GM23248 (cell line): ENCODE measurements around the gene RRP9. TPM values are rescaled to one million over a fixed set of nuclear protein-coding genes. Genes with fewer than 3 reads are reported as not detected.
A peak's percentile ranks its signal among the peaks of the same experiment; 100 is the strongest.

ENCODE experiments used
- DNase-seq: peaks from one replicate; pipeline ENCODE4 v3.0.0-alpha.2; 2015
- H2AFZ ChIP-seq: fragments of 200-600 bp; sonication (generic); 2 replicates; pipeline ENCODE4 v1.6.1; 2016; ENCODE audit warnings: antibody characterized with exemption
- H3F3A ChIP-seq: fragments of 200-600 bp; sonication (generic); 2 replicates; pipeline ENCODE4 v1.6.1; 2016; ENCODE audit warnings: mild to moderate bottlenecking, antibody characterized with exemption, mixed run types; ENCODE audit not compliant: insufficient read depth
- H3K27ac ChIP-seq: fragments of 200-600 bp; sonication (generic); 2 replicates; pipeline ENCODE4 v1.5.1; 2016; ENCODE audit warnings: mild to moderate bottlenecking
- H3K27me3 ChIP-seq: fragments of 200-600 bp; sonication (generic); replicated peaks from 2 replicates; pipeline ENCODE4 v1.6.1; 2016; ENCODE audit warnings: mild to moderate bottlenecking; ENCODE audit not compliant: insufficient read depth
- H3K36me3 ChIP-seq: fragments of 200-600 bp; sonication (generic); 2 replicates; pipeline ENCODE4 v1.6.1; 2016; ENCODE audit warnings: low read depth, mild to moderate bottlenecking
- H3K4me1 ChIP-seq: fragments of 200-600 bp; sonication (generic); 2 replicates; pipeline ENCODE4 v1.6.1; 2016; ENCODE audit warnings: mild to moderate bottlenecking; ENCODE audit not compliant: insufficient read depth
- H3K4me2 ChIP-seq: fragments of 200-600 bp; sonication (generic); one replicate; pipeline ENCODE4 v1.6.1; 2016; ENCODE audit warnings: mild to moderate bottlenecking; ENCODE audit not compliant: unreplicated experiment
- H3K4me3 ChIP-seq: fragments of 200-600 bp; sonication (generic); 2 replicates; pipeline ENCODE4 v1.5.1; 2016; ENCODE audit warnings: mild to moderate bottlenecking
- H3K79me2 ChIP-seq: fragments of 200-600 bp; sonication (generic); 2 replicates; pipeline ENCODE4 v1.6.1; 2016; ENCODE audit warnings: mild to moderate bottlenecking; ENCODE audit not compliant: insufficient read depth
- H3K9ac ChIP-seq: fragments of 200-600 bp; sonication (generic); 2 replicates; pipeline ENCODE4 v1.6.1; 2016; ENCODE audit warnings: mild to moderate bottlenecking
- H3K9me2 ChIP-seq: fragments of 200-600 bp; sonication (generic); 2 replicates; pipeline ENCODE4 v1.6.1; 2016; ENCODE audit warnings: mixed run types, mild to moderate bottlenecking, moderate library complexity; ENCODE audit not compliant: insufficient read depth
- H3K9me3 ChIP-seq: fragments of 200-600 bp; sonication (generic); one replicate; pipeline ENCODE4 v1.6.1; 2017; ENCODE audit warnings: low read depth
- H4K20me1 ChIP-seq: fragments of 200-600 bp; sonication (generic); 2 replicates; pipeline ENCODE4 v1.6.0; 2016; ENCODE audit not compliant: insufficient read depth
- EZH2 ChIP-seq: fragments of 200-600 bp; sonication (generic); IDR thresholded peaks from 2 replicates; pipeline ENCODE4 v1.6.1; 2018; ENCODE audit warnings: antibody characterized with exemption, mild to moderate bottlenecking; ENCODE audit not compliant: insufficient read depth, poor library complexity, severe bottlenecking
- EZH2phosphoT487 ChIP-seq: fragments of 200-600 bp; sonication (generic); IDR thresholded peaks from 2 replicates; pipeline ENCODE4 v1.6.1; 2018; ENCODE audit warnings: antibody characterized with exemption, moderate library complexity, mild to moderate bottlenecking, low read depth; ENCODE audit not compliant: insufficient read depth
- WGBS, 2 experiments: methylation state at CpG; one replicate each; pipeline ENCODE4 v1.1.6; 2015 to 2017; ENCODE audit warnings: low lambda C conversion rate in 2 of 2, low coverage in 1 of 2; ENCODE audit errors: missing lambda C conversion rate in 2 of 2; 5-methylcytosine and 5-hydroxymethylcytosine counted together
- in situ Hi-C: fragments of 300-500 bp; cut with MboI; formaldehyde crosslinking; loops from 2 replicates; pipeline ENCODE4 v1.15.0; 2020
- polyA plus RNA-seq: library from polyadenylated mRNA; unstranded; fragments of >200 nt; fragmentation: Nextera tagmentation; extraction: Ambion mirVana; gene quantifications from 2 replicates; pipeline ENCODE4 v1.2.1, GENCODE V29; 2016
- total RNA-seq: library from RNA; depleted of rRNA; stranded (reverse); fragments of >200 nt; shearing (Covaris generic); gene quantifications from 2 replicates; pipeline ENCODE4 v1.2.3, GENCODE V29; 2014

RRP9 gene
- total and polyA plus RNA-seq, 2 experiments from 2014 or later, result 27.5 to 28.4 TPM

- no peaks in the 10 kb centered on the region for H4K20me1 ChIP-seq
- WGBS, 2 experiments, result 88 to 92% methylated on average over 6 of the region's 6 CpGs
- no peaks in the 10 kb centered on the region for H3K9me3 ChIP-seq
- peaks cover 7% of the 10 kb centered on the region for H3K4me1 ChIP-seq
- no peak for DNase-seq
- H3F3A ChIP-seq, result peaks cover 8% of the 10 kb centered on the region
- H3K4me2 ChIP-seq, result no peak overlapping the region
- no peak overlapping the region for H3K27ac ChIP-seq
- H3K79me2 ChIP-seq, result peaks cover 45% of the 10 kb centered on the region
- H3K9me2 ChIP-seq, result no peaks in the 10 kb centered on the region
- no peak for TF ChIP-seq EZH2
- TF ChIP-seq EZH2phosphoT487, result no peak
- no peak overlapping the region for H3K9ac ChIP-seq
- H3K27me3 ChIP-seq, result no peaks in the 10 kb centered on the region
- H2AFZ ChIP-seq, result no peak overlapping the region
- H3K36me3 ChIP-seq, result no peaks in the 10 kb centered on the region
- in situ Hi-C loops, result no loop called here
- no peak overlapping the region for H3K4me3 ChIP-seq
Observed at GRCh38 chr3:51968883-51969678, 27.4 kb upstream of the RRP9 start.

- Histone ChIP-seq H3K27me3 (no peaks in the 10 kb centered on the region), H3K9me2 (no peaks in the 10 kb centered on the region), H3K9ac (peak overlapping the region; percentile 84), H3K4me3 (peak overlapping the region; percentile 87), H3K79me2 (peaks cover 40% of the 10 kb centered on the region), H4K20me1 (no peaks in the 10 kb centered on the region), H3K27ac (peak overlapping the region; percentile 58), H3K36me3 (no peaks in the 10 kb centered on the region), H3K4me2 (peak overlapping the region; percentile 94), H2AFZ (peak overlapping the region; percentile 67), H3F3A (peaks cover 8% of the 10 kb centered on the region), H3K9me3 (no peaks in the 10 kb centered on the region), H3K4me1 (0 out of 2 replicates have a peak, but pooled peaks cover 6% of the 10 kb centered on the region)
- no peak for TF ChIP-seq EZH2phosphoT487
- TF ChIP-seq EZH2, result no peak
- WGBS, 2 experiments, result 16 to 28% methylated on average over 4 to 11 of the region's 11 CpGs
- in situ Hi-C loops, result no loop called here
- DNase-seq, result peak; percentile 34
Observed at GRCh38 chr3:51968170-51968775, 26.6 kb upstream of the RRP9 start.

GRCh38 chr3:51967384-51968169, 25.9 kb upstream of the RRP9 start, which contains the start of gene PCBP4:
PCBP4 (minus strand) TSS chr3:51967454; CDS start chr3:51961240, 6,214 bp downstream.
- Histone ChIP-seq H3K27ac (peak within 1 kb of the TSS; percentile 58), H3K79me2 (peaks cover 33% of the 10 kb centered on the region), H3K9me2 (no peaks in the 10 kb centered on the region), H3K4me1 (0 out of 2 replicates have a peak, but pooled peaks cover 6% of the 10 kb centered on the region), H3K27me3 (no peaks in the 10 kb centered on the region), H3F3A (peaks cover 8% of the 10 kb centered on the region), H3K4me2 (peak within 1 kb of the TSS; percentile 95), H2AFZ (peak within 1 kb of the TSS; percentile 68), H3K4me3 (peak within 1 kb of the TSS; percentile 87), H3K9ac (peak within 1 kb of the TSS; percentile 84), H4K20me1 (no peaks in the 10 kb centered on the region), H3K36me3 (no peaks in the 10 kb centered on the region), H3K9me3 (no peaks in the 10 kb centered on the region)
- WGBS, 2 experiments, result 1% methylated on average over 21 to 46 of the region's 90 CpGs
- TF ChIP-seq EZH2, result no peak
- no peak for TF ChIP-seq EZH2phosphoT487
- peak; percentile 70 for DNase-seq
- in situ Hi-C loops, result no loop called here

- in situ Hi-C loops, result no loop called here
- H3K9me2 ChIP-seq, result no peaks in the 10 kb centered on the region
- peak overlapping the region; percentile 84 for H3K9ac ChIP-seq
- 0 out of 2 replicates have a peak, but pooled peaks cover 6% of the 10 kb centered on the region for H3K4me1 ChIP-seq
- H3F3A ChIP-seq, result peaks cover 8% of the 10 kb centered on the region
- H4K20me1 ChIP-seq, result no peaks in the 10 kb centered on the region
- 8 to 12% methylated on average over 16 to 33 of the region's 33 CpGs for WGBS, 2 experiments
- peak overlapping the region; percentile 95 for H3K4me2 ChIP-seq
- peaks cover 27% of the 10 kb centered on the region for H3K79me2 ChIP-seq
- no peaks in the 10 kb centered on the region for H3K27me3 ChIP-seq
- peak overlapping the region; percentile 87 for H3K4me3 ChIP-seq
- TF ChIP-seq EZH2phosphoT487 (no peak), EZH2 (no peak)
- DNase-seq, result no peak
- no peaks in the 10 kb centered on the region for H3K36me3 ChIP-seq
- no peak overlapping the region for H3K27ac ChIP-seq
- peak overlapping the region; percentile 68 for H2AFZ ChIP-seq
- no peaks in the 10 kb centered on the region for H3K9me3 ChIP-seq
Observed at GRCh38 chr3:51966922-51967383, 25.2 kb upstream of the RRP9 start.
